ENCODE measurements around the gene HTRA3.

The HTRA3 gene

GRCh38 chr4:8282742-8283141 lies 13.2 kb downstream of the HTRA3 start:
- DNase-seq: no peak

GRCh38 chr4:8283161-8283560 lies 13.6 kb downstream of the HTRA3 start:
- DNase-seq: no peak

GRCh38 chr4:8283631-8284121 lies 14.1 kb downstream of the HTRA3 start:
- DNase-seq: no peak

- no peak for DNase-seq
Measured at GRCh38 chr4:8284391-8284790, 14.8 kb downstream of the HTRA3 start.

GRCh38 chr4:8285143-8285975 lies 15.8 kb downstream of the HTRA3 start:
- DNase-seq: no peak

- no peak for DNase-seq
Measured at GRCh38 chr4:8285976-8286718, 16.6 kb downstream of the HTRA3 start.

- DNase-seq: no peak
Measured at GRCh38 chr4:8286719-8287342, 17.3 kb downstream of the HTRA3 start.

GRCh38 chr4:8287343-8288280 lies 18.1 kb downstream of the HTRA3 start:
- no peak for DNase-seq

- DNase-seq: no peak
Measured at GRCh38 chr4:8289151-8289750, 19.7 kb downstream of the HTRA3 start.

- no peak for DNase-seq
Measured at GRCh38 chr4:8289956-8290700, 20.6 kb downstream of the HTRA3 start.

GRCh38 chr4:8290701-8290970 lies 21.1 kb downstream of the HTRA3 start:
- DNase-seq: no peak

GRCh38 chr4:8291036-8291682 lies 21.6 kb downstream of the HTRA3 start:
- no peak for DNase-seq

- DNase-seq: no peak
Measured at GRCh38 chr4:8291701-8292477, 22.3 kb downstream of the HTRA3 start.

GRCh38 chr4:8292478-8293107 lies 23.0 kb downstream of the HTRA3 start:
- DNase-seq: no peak

- DNase-seq: no peak
Measured at GRCh38 chr4:8293131-8293975, 23.8 kb downstream of the HTRA3 start.

GRCh38 chr4:8294036-8294435 lies 24.5 kb downstream of the HTRA3 start:
- no peak for DNase-seq

- no peak for DNase-seq
Measured at GRCh38 chr4:8294775-8295174, 25.2 kb downstream of the HTRA3 start.

GRCh38 chr4:8295471-8295870 lies 25.9 kb downstream of the HTRA3 start:
- DNase-seq: no peak

GRCh38 chr4:8296491-8296890 lies 26.9 kb downstream of the HTRA3 start:
- DNase-seq: no peak

Data from hematopoietic multipotent progenitor cell treated with erythropoietin and hydrocortisone succinate and interleukin-3 and kit ligand, for 6 days (in vitro differentiated cells).